ENCODE measurements around the gene DDX19B.
A peak's percentile ranks its signal among the peaks of the same experiment; 100 is the strongest.

The DDX19B gene

GRCh38 chr16:70349783-70350182, 50.8 kb downstream of the DDX19B start:
- no peak for DNase-seq (ENCODE audit: low read depth)

DNA sequence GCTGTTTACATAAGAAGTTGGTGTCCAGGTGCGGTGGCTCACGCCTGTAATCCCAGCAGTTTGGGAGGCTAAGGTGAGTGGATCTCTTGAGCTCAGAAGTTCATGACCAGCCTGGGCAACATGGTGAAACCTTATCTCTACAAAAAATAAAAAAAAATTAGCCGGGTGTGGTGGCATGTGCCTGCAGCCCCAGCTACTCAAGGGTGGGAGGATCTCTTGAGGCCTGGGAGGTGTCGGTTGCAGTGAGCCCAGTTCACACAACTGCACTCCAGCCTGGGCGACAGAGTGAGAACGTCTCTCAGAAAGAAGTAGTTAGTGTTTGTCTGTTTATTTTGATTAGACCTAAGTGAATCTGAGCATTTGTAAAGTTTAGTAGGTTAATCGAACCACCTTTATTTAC, 60.6 kb downstream of the DDX19B start:
- no peak for DNase-seq (ENCODE audit: low read depth)

GRCh38 chr16:70364399-70364798, 65.4 kb downstream of the DDX19B start:
- DNase-seq (ENCODE audit: low read depth) = no peak

GRCh38 chr16:70370145-70370544, 71.2 kb downstream of the DDX19B start:
- peak; percentile 23 for DNase-seq (ENCODE audit: low read depth)

DNA sequence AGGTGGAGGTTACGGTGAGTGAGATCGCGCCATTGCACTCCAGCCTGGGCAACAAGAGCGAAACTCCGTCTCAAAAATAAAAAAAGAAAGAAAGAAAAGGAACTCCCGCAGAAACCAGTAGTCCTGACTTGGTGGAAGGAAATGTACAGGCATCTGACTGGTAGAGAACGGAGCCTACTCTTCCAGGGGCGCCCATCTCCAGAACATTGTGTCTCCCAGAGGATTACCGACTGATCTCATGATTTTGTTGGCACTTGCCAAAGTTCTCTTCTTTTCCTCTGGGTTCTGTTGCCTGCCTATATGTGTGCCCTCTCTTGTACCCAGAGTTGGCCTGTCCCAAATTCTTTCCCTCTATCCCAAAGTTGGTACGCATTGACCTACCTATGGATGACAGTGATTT, 71.9 kb downstream of the DDX19B start:
- DNase-seq (ENCODE audit: low read depth) = no peak

DNA sequence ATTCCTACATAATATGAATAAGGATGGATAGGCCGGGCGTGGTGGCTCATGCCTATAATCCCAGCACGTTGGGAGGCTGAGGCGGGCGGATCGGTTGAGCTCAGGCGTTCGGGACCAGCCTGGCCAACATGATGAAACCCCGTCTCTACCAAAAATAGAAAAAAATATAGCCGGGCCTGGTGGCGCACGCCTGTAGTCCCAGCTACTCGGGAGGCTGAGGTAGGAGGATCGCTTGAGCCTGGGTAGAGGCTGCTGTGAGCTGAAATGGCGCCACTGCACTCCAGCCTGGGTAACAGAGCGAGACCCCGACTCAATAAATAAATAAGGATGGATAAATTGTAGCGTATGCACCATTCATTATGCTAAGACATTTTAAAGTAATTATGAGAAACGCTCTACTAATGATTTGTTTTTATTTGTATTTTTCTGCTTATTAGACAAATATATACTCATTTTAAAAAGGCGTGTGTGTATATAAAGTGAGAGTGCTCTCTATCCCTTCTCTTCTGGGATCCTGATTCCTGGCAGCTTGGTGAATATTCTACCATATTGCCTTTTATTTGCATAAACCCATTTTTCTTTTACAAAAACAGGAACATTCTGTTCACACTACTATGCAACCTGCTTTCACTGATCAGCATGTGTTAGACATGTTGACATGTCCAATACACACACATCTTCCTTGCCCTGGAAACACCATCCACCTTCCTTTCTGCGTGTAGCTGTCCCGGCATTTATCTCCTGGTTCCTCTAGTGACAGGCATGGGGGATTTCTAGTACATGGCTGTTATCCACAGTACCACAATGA, 74.1 kb downstream of the DDX19B start:
- no peak for DNase-seq (ENCODE audit: low read depth)

- DNase-seq (ENCODE audit: low read depth) = no peak
Observed at GRCh38 chr16:70374213-70374612, 75.2 kb downstream of the DDX19B start.

DNA sequence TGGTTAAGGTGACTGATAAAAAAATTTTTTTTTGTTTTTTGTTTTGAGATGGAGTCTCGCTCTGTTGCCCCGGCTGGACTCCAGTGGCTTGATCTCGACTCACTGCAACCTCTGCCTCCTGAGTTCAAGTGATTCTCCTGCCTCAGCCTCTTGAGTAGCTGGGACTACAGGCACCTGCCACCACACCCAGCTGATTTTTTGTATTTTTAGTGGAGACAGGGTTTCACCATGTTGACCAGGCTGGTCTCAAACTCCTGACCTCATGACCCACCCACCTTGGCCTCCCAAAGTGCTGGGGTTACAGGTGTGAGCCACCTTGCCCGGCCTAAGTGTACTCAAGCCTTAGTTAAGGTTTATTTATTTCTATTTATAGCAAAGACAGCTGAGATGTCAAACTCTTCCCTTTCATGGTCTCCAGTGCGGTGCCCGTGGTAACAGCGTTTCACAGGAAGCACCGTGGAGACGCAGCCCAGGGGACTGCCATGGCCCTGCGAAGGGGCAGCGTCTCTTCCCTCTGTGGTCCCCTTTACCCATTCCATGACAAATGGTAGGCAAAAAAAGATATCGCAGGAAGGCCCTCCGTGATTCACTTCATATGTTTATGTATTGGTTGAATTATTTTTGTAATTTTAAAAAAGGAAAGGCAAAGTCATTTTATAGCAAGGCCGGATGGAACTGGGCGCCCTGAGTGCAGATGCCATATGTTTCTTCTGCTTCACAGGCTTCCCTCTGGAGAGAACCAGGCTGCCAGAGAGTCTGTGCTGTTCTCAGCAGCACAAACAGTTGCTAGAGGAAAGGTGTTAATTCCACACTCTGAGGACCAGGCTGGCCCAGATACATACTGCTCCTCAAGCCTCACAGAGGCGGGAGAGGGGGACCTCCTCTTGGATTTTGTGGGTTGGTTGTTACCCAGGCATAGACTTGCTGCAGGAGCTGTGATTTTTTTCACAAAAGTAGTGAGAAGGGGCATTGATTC, 76.9 kb downstream of the DDX19B start:
- no peak for DNase-seq (ENCODE audit: low read depth)

DNA sequence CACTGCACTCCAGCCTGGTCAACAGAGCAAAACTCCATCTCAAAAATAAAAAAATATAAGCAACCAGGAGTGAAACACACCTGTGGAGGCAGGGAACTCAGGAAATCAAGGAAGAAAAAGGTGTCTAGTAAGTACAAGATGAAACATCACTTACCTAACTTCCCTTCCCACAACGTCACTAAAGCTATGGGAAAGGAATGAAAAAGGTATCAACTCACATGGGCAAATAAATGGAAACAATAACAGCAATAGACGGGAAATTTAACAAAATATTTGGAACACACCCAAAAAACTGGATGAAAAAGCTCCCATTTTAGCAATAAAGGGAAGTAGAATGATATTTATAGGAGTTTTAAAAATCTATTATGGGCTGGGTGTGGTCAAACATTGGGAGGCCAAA, 78.8 kb downstream of the DDX19B start:
- DNase-seq (ENCODE audit: low read depth) = no peak

DNA sequence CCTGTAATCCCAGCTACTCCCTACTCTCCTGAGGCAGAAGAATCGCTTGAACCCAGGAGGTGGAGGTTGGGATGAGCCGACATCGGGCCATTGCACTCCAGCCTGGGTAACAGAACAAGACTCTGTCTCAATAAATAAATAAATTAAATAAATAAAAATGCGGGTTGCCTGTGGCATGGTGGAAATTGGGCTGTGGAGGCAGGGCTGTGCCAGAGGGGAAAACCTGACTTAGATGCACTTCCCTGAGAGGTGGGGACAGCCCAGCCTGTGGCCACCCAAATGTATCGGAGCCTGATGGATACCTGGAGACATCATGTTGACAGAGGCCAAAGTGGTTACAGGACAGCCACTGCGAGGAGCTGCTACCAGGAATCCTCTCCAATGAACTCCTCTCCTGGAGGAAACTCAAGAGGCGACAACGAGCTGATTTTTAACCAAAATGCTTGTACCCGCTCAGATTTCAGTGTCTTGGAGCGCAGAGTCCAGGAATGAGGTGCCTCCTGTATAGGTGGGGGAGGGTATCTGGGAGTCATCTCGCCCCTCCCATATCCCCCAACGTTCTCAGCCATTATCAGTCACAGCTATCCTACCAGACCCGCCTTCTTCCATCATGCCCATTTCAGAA, 80.0 kb downstream of the DDX19B start:
- no peak for DNase-seq (ENCODE audit: low read depth)

GRCh38 chr16:70380248-70380918, 81.4 kb downstream of the DDX19B start:
- DNase-seq (ENCODE audit: low read depth) = peak; percentile 48

DNA sequence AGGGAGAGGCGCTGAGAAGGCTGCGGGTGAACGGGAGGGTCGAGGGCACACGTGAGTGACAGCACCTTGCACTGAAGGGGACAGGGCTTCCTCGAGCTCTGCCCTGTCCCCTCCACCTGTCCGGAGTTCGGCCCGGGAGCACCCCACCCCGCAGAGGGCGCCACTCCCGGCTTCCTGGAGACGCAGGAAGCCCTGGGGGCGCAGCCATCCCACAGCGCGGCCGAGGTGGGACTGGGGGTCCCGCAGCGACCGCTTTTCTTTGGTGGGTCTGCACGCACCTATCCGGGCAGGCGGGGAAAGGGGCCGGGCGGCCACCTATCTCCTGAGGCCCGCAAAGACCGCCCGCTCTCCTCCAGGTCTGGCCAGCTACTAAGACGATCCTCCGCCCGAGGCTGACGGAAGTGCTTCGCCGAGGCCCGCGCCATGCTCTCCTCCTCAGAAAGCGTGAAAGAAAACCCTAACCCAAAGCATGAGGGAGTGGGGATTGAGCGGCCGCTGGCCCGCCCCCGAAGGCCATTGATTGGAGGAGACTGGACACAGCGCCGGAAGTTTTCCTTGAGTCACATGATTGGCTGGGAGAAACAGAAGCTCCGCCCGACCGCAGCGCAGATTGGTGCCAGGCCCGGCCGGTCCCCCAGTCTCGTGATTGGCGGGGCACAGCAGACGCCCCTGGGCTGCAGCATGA, 82.1 kb downstream of the DDX19B start:
- DNase-seq (ENCODE audit: low read depth) = peak; percentile 89

GRCh38 chr16:70381604-70382342, 82.8 kb downstream of the DDX19B start:
- no peak for DNase-seq (ENCODE audit: low read depth)

- no peak for DNase-seq (ENCODE audit: low read depth)
Observed at GRCh38 chr16:70383421-70383960, 84.5 kb downstream of the DDX19B start.
